Measurements from ENCODE around the gene MARVELD1.

The MARVELD1 gene

GRCh38 chr10:97721871-97722780 is 8.6 kb downstream of the MARVELD1 start:
- no peak for DNase-seq (ENCODE audit: low spot score)

- DNase-seq (ENCODE audit: low spot score) = no peak
Measured at GRCh38 chr10:97723001-97723400, 9.5 kb downstream of the MARVELD1 start.

GRCh38 chr10:97724341-97724941 is 10.9 kb downstream of the MARVELD1 start:
- no peak for DNase-seq (ENCODE audit: low spot score)

- no peak for DNase-seq (ENCODE audit: low spot score)
Measured at GRCh38 chr10:97726636-97727178, 13.2 kb downstream of the MARVELD1 start.

- DNase-seq (ENCODE audit: low spot score) = no peak
Measured at GRCh38 chr10:97729014-97729413, 15.5 kb downstream of the MARVELD1 start.

GRCh38 chr10:97731346-97732051 is 18.0 kb downstream of the MARVELD1 start:
- DNase-seq (ENCODE audit: low spot score) = peak; percentile 67

GRCh38 chr10:97732052-97732359 is 18.5 kb downstream of the MARVELD1 start:
- DNase-seq (ENCODE audit: low spot score) = no peak

- DNase-seq (ENCODE audit: low spot score) = no peak
Measured at GRCh38 chr10:97733256-97733655, 19.7 kb downstream of the MARVELD1 start.

GRCh38 chr10:97734021-97734420 is 20.5 kb downstream of the MARVELD1 start:
- DNase-seq (ENCODE audit: low spot score) = no peak

GRCh38 chr10:97736403-97736901 is 22.9 kb downstream of the MARVELD1 start:
- DNase-seq (ENCODE audit: low spot score) = no peak

- peak; percentile 95 for DNase-seq (ENCODE audit: low spot score)
Measured at GRCh38 chr10:97736902-97737769, 23.6 kb downstream of the MARVELD1 start, which contains the start of gene ZFYVE27. Gene ZFYVE27, plus strand, starts transcription at chr10:97737128. Its CDS starts 1,350 bp downstream, at chr10:97738478.

GRCh38 chr10:97737770-97738265 is 24.3 kb downstream of the MARVELD1 start:
- no peak for DNase-seq (ENCODE audit: low spot score)

- DNase-seq (ENCODE audit: low spot score) = no peak
Measured at GRCh38 chr10:97738616-97739015, 25.1 kb downstream of the MARVELD1 start.

GRCh38 chr10:97740613-97741012 is 27.1 kb downstream of the MARVELD1 start:
- DNase-seq (ENCODE audit: low spot score) = no peak

GRCh38 chr10:97743169-97743943 is 29.8 kb downstream of the MARVELD1 start:
- no peak for DNase-seq (ENCODE audit: low spot score)

GRCh38 chr10:97744405-97745035 is 31.0 kb downstream of the MARVELD1 start:
- DNase-seq (ENCODE audit: low spot score) = no peak

- no peak for DNase-seq (ENCODE audit: low spot score)
Measured at GRCh38 chr10:97747573-97747972, 34.0 kb downstream of the MARVELD1 start.

- no peak for DNase-seq (ENCODE audit: low spot score)
Measured at GRCh38 chr10:97748116-97748515, 34.6 kb downstream of the MARVELD1 start.

- no peak for DNase-seq (ENCODE audit: low spot score)
Measured at GRCh38 chr10:97752956-97753355, 39.4 kb downstream of the MARVELD1 start.

GRCh38 chr10:97754726-97755125 is 41.2 kb downstream of the MARVELD1 start:
- no peak for DNase-seq (ENCODE audit: low spot score)

Measured in NAMALWA (cell line).